ENCODE data around the gene CBARP. TPM values are rescaled to one million over a fixed set of nuclear protein-coding genes. Genes with fewer than 3 reads are reported as not detected.
A peak's percentile ranks its signal among the peaks of the same experiment; 100 is the strongest.

Gene CBARP
- total RNA-seq, 1 donor from 2014 or later, result 0.96 TPM

DNA sequence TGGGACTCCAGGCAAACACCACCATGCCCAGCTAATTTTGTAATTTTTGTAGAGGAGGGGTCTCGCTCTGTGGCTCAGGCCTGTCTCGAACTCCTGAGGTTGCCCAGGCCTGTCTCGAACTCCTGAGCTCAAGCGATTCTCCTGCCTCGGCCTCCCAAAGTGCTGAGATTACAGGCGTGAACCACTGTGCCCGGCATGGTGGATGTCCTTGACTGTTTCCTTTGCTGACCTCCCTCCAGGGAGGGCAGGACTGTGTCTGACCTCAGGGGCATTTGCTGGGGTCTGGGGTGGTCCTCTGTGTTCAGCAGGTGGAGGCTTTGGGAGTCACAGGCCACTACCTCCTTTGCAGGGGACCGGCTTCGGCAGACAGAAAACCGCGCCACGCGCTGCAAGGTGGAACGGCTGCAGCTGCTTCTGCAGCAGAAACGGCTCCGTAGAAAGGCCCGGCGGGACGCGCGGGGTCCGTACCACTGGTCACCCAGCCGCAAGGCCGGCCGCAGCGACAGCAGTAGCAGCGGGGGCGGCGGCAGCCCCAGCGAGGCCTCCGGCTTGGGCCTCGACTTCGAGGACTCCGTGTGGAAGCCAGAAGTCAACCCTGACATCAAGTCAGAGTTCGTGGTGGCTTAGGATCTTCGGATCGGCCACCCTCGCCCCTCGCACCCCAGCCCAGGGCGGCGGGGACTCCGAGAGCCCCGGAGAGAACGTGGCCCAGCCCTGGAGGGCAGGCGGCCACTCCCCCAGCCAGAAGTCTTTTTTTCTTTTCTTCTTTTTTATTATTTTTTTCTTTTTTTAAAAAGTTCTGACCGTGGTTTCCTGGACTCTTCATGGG lies 19.1 kb upstream of the CBARP start:
- Histone ChIP-seq H3K4me1 (peaks cover 97% of the 10 kb centered on the region), H3K36me3 (peaks cover 52% of the 10 kb centered on the region), H3K27me3 (ENCODE audit: low read depth) (no peaks in the 10 kb centered on the region), H3K27ac (replicated peaks) (peak overlapping the region; percentile 100), H3K9me3 (replicated peaks) (no peaks in the 10 kb centered on the region), H3K4me3 (peak overlapping the region; percentile 5)
- intact Hi-C loops (cut with micrococcal nuclease), result no loop called here
- TF ChIP-seq, protein P1, sequence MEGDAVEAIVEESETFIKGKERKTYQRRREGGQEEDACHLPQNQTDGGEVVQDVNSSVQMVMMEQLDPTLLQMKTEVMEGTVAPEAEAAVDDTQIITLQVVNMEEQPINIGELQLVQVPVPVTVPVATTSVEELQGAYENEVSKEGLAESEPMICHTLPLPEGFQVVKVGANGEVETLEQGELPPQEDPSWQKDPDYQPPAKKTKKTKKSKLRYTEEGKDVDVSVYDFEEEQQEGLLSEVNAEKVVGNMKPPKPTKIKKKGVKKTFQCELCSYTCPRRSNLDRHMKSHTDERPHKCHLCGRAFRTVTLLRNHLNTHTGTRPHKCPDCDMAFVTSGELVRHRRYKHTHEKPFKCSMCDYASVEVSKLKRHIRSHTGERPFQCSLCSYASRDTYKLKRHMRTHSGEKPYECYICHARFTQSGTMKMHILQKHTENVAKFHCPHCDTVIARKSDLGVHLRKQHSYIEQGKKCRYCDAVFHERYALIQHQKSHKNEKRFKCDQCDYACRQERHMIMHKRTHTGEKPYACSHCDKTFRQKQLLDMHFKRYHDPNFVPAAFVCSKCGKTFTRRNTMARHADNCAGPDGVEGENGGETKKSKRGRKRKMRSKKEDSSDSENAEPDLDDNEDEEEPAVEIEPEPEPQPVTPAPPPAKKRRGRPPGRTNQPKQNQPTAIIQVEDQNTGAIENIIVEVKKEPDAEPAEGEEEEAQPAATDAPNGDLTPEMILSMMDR (IDR thresholded peaks at IDR 0.05; ENCODE audit: borderline replicate concordance), result no peak
- no peak for DNase-seq

DNA sequence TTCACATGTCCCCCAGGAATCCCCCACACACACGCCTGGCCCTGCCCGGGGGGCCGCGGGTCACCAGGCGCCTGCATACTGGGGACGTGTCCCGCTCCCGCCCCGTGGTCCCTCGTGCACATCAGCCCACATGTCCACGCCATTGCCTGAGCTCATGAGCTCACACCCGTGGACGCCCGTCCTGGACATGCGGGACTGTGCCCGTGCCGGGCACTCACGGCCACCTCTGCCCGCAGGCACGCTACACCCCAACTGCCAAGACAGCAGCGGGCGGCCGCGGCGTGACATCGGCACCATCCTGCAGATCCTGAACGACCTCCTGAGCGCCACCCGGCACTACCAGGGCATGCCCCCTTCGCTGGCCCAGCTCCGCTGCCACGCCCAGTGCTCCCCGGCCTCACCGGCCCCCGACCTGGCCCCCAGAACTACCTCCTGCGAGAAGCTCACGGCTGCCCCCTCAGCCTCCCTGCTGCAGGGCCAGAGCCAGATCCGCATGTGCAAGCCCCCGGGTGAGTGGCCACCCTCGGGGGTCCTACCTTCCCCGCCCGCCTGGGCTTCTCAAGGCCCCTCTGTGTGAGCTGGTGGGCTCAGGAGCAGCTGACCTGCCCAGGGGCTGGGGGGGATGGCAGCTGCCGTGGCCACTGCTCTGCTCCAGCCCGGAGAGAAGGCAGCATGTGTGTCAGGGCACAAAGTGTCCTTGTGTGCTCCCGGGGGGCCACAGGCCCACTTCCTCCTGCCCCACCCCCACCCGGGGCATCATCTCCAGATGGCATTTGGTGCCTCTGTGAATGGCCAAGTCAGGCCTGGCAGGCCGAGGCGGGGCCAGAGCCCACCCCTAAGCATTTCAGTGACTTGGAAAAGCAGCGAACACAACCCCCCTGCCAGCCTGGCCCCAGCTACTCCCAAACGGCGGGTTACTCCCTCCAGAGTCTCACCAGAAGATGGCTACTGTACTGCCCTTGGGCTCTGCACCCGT lies 17.7 kb upstream of the CBARP start:
- peaks cover 66% of the 10 kb centered on the region for H3K36me3 ChIP-seq
- H3K27ac ChIP-seq (replicated peaks), result peak overlapping the region; percentile 100
- peak overlapping the region; percentile 17 for H3K4me3 ChIP-seq
- H3K4me1 ChIP-seq, result peaks cover 100% of the 10 kb centered on the region
- DNase-seq, result no peak
- TF ChIP-seq, protein P1 (IDR thresholded peaks at IDR 0.05; ENCODE audit: borderline replicate concordance), result no peak
- H3K9me3 ChIP-seq (replicated peaks), result no peaks in the 10 kb centered on the region
- intact Hi-C loops (cut with micrococcal nuclease), result no loop called here
- H3K27me3 ChIP-seq (ENCODE audit: low read depth), result no peaks in the 10 kb centered on the region

DNA sequence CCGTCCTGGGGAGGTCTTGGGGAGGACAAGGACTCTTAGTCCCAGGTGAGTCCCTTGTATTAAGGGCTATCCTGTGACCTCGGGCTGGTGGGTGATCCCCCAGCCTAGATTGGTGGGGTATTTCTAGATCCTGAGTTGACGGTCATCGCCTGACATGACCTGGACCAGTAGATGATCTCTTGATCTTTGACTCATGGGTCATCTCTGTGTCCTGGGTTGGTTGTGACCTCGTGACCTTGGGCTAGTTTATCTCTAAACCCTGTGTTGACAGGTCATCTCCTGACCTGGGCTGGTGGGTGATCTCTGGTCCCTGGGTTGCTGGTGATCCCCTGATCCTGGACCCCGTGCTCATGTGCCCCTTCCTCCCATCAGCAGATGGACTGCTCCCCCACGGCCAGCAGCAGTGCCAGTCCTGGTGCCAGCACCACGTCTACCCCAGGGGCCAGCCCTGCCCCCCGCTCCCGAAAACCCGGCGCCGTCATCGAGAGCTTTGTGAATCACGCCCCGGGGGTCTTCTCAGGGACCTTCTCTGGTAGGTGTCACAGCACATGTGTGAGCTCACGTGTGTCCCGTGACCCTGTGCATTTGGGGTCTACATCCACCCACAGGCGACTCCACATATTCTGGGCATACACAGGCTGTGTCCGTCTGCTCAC lies 16.9 kb upstream of the CBARP start:
- no peak for DNase-seq

DNA sequence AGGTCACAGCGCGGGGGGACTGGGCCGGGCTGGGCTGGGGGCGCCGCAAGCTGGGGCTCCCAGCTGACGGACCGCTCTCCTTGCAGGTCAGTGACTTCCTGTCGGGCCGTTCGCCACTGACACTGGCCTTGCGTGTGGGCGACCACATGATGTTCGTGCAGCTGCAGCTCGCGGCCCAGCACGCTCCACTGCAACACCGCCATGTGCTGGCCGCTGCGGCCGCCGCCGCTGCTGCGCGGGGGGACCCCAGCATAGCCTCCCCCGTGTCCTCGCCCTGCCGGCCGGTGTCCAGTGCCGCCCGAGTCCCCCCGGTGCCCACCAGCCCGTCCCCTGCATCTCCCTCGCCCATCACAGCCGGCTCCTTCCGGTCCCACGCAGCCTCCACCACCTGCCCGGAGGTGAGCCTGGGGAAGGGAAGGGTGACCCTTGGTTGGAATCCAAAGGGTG lies 16.3 kb upstream of the CBARP start:
- no peaks in the 10 kb centered on the region for H3K9me3 ChIP-seq (replicated peaks)
- no peak for DNase-seq
- peaks cover 90% of the 10 kb centered on the region for H3K4me1 ChIP-seq
- H3K27me3 ChIP-seq (ENCODE audit: low read depth), result no peaks in the 10 kb centered on the region
- intact Hi-C loops (cut with micrococcal nuclease), result no loop called here
- H3K4me3 ChIP-seq, result peak overlapping the region; percentile 93
- peaks cover 74% of the 10 kb centered on the region for H3K36me3 ChIP-seq
- TF ChIP-seq, protein P1 (IDR thresholded peaks at IDR 0.05; ENCODE audit: borderline replicate concordance), result no peak
- peak overlapping the region; percentile 100 for H3K27ac ChIP-seq (replicated peaks)

More for the DNA sequence above, 16.9 kb upstream of the CBARP start:
- peaks cover 74% of the 10 kb centered on the region for H3K36me3 ChIP-seq
- peak overlapping the region; percentile 100 for H3K27ac ChIP-seq (replicated peaks)
- TF ChIP-seq, protein P1 (IDR thresholded peaks at IDR 0.05; ENCODE audit: borderline replicate concordance), result no peak
- no peaks in the 10 kb centered on the region for H3K9me3 ChIP-seq (replicated peaks)
- intact Hi-C loops (cut with micrococcal nuclease), result no loop called here
- H3K4me3 ChIP-seq, result peak overlapping the region; percentile 93
- H3K4me1 ChIP-seq, result peaks cover 95% of the 10 kb centered on the region
- no peaks in the 10 kb centered on the region for H3K27me3 ChIP-seq (ENCODE audit: low read depth)

DNA sequence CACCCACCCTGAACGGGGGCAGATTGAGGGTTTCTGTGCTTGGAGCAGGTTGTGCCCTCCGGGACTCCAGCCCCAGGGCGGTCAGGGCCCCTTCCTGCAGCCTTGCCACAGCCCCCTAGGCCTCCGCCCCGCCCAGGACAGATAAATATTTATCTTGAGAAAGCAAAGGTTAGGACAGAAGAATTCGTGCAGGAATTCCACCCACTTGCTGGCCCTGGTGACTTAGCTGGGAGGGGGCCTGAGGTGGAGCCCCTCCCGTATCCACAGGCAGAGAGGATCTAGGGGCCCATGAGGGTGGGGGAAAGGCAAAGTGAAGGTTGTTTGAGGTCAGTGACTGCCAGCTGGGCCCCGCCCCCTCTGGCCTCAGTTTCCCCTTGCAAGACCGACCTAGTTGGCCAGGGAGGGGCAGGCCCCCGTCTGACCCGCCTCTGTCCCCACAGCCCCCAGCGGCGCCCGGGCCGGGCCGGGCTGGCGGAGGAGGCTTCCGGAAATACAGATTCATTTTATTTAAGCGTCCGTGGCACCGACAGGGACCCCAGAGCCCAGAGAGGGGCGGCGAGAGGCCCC lies 15.8 kb upstream of the CBARP start:
- Histone ChIP-seq H3K4me3 (peak overlapping the region; percentile 93), H3K9me3 (replicated peaks) (no peaks in the 10 kb centered on the region), H3K27ac (replicated peaks) (peak overlapping the region; percentile 100), H3K36me3 (peaks cover 74% of the 10 kb centered on the region), H3K27me3 (ENCODE audit: low read depth) (no peaks in the 10 kb centered on the region), H3K4me1 (peaks cover 87% of the 10 kb centered on the region)
- intact Hi-C loops (cut with micrococcal nuclease), result no loop called here
- DNase-seq, result no peak
- TF ChIP-seq, protein P1 (IDR thresholded peaks at IDR 0.05; ENCODE audit: borderline replicate concordance), result no peak
